NB4 (cell line): ENCODE data around the gene NEU3.

Experiments
- DNase-seq: peaks from one replicate; pipeline ENCODE4 v3.0.0; 2010; ENCODE audit warnings: low read depth
- H3K4me3 ChIP-seq: one replicate; pipeline ENCODE4 v1.5.1; 2011; ENCODE audit warnings: mild to moderate bottlenecking, low read depth, low read length, moderate library complexity
- MYC ChIP-seq: IDR thresholded peaks from 2 replicates; pipeline ENCODE4 v1.6.1; 2011; ENCODE audit warnings: low read depth, low read length
- POLR2A ChIP-seq: IDR thresholded peaks from 2 replicates; pipeline ENCODE4 v1.6.1; 2011; ENCODE audit warnings: mild to moderate bottlenecking; ENCODE audit not compliant: insufficient read length; ENCODE audit errors: extremely low read depth
- TF ChIP-seq, protein P1 (sequence below): IDR thresholded peaks from one replicate; pipeline ENCODE4 v1.5.1; 2012; ENCODE audit warnings: low read depth, low read length
- TF ChIP-seq, protein P2 (sequence below): IDR thresholded peaks from 2 replicates; pipeline ENCODE4 v1.6.1; 2011; ENCODE audit warnings: low read depth, low read length

The NEU3 gene

DNA sequence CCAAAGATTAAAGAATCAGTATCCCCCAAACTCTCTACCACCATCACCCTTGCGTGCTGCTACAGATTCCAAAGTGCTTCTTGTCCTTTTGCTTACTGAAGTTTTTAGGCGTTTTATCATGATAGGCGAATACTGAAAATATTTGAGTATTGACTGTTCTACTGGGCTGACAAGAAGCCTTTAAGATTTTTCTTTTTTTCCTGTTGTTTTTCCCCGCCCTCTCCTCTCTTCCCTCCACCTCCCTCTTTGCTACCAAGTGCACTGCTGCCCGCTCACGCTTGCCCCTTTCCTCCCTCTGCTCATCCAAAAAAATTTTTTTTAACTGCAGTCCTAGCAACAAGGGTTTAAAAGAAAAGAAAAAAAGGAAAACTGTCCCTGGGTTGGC, 39.0 kb upstream of the NEU3 start:
- H3K4me3 ChIP-seq = peak overlapping the region; percentile 89
- no peak for TF ChIP-seq MYC
- TF ChIP-seq, protein P1, sequence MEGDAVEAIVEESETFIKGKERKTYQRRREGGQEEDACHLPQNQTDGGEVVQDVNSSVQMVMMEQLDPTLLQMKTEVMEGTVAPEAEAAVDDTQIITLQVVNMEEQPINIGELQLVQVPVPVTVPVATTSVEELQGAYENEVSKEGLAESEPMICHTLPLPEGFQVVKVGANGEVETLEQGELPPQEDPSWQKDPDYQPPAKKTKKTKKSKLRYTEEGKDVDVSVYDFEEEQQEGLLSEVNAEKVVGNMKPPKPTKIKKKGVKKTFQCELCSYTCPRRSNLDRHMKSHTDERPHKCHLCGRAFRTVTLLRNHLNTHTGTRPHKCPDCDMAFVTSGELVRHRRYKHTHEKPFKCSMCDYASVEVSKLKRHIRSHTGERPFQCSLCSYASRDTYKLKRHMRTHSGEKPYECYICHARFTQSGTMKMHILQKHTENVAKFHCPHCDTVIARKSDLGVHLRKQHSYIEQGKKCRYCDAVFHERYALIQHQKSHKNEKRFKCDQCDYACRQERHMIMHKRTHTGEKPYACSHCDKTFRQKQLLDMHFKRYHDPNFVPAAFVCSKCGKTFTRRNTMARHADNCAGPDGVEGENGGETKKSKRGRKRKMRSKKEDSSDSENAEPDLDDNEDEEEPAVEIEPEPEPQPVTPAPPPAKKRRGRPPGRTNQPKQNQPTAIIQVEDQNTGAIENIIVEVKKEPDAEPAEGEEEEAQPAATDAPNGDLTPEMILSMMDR = no peak
- TF ChIP-seq POLR2A = no peak
- TF ChIP-seq, protein P2, sequence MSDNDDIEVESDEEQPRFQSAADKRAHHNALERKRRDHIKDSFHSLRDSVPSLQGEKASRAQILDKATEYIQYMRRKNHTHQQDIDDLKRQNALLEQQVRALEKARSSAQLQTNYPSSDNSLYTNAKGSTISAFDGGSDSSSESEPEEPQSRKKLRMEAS = no peak
- peak; percentile 15 for DNase-seq

DNA sequence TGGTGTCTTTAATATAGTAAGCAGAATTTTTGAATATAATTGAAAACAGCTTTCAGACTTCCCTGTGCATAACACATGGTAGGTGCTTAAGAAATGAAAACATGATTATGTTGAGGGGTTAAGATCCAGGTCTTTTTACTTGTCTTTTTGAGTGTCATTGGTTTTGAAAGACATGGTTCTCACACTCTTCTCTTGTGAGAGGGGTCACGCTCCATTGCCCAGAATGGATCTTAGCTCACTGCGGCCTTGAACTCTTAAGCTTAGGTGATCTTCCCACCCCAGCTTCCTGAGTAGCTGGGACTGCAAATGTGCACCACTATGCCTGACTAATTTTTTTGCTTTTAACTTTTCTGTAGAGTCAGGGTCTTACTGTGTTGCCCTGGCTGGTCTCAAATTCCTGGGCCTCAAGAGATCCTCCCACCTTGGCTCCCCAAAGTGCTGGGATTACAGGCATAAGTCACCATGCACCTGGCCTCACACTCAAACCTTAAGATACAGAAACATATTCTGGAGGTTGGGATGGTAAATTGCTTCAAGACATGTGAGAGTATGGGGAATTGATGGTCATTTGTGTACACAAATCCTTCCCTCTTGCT, 38.3 kb upstream of the NEU3 start:
- peak overlapping the region; percentile 89 for H3K4me3 ChIP-seq
- TF ChIP-seq, protein P1 = no peak
- no peak for TF ChIP-seq MYC
- DNase-seq = no peak

DNA sequence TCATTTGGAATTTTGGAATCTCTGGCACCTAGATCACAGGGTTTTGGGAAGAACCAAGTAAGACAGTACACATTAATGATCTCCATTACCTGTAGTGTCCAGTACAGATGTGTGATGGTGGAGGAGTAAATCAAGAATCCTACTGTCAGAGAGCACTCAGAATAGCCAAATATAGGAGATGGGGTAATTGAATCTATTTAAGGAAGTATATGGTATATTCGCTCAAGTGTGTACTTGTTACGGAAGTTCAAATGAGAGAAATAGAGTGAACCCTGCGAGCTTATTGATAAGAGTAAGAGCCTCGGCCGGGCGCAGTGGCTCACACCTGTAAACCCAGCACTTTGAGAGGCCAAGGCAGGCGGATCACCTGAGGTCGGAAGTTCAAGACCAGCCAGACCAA, 37.5 kb upstream of the NEU3 start:
- peak overlapping the region; percentile 89 for H3K4me3 ChIP-seq
- DNase-seq = no peak
- TF ChIP-seq, protein P1 = no peak
- TF ChIP-seq, protein P2 = no peak
- TF ChIP-seq POLR2A = no peak
- TF ChIP-seq MYC = no peak

DNA sequence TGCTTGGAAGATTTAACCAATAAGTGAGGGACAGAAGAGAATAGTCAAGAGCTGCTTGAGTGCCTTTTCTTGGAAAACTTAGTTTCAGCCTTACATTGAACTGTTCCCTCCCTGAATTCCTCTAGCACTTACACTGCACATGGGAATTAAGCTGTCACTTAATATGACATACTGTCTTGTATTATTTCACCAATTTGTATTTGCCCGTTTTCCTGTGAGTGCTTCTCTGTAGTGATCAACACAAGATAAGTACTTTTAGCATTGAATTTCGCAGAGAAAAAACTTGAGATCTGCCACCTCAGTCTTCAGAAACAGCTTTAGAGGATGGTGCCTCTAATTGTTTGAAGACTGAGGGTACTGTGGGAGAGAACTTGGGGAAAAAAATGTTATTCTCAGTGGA, 36.0 kb upstream of the NEU3 start:
- DNase-seq = no peak
- H3K4me3 ChIP-seq = no peak overlapping the region
- TF ChIP-seq MYC (no peak), POLR2A (no peak)
- TF ChIP-seq, protein P2 = no peak
- TF ChIP-seq, protein P1 = no peak

DNA sequence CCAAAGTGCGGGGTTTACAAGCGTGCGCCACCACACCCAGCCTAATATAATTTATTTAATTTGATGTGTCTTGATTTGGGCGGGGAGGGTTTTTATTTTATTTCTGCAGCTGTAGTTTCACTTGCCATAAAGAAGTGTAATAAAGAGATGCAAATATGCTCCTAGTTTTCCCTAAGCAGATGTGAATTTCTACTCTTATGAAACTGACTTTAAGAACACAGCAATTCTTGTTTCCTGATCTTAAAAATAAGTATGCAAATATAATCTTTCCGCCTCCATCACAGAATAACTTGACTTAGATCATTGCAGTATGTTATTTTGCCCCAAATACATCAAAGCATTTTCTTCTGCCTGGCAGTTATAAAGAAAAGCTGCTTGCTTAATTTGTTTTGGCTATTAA, 35.3 kb upstream of the NEU3 start:
- TF ChIP-seq, protein P2 = no peak
- TF ChIP-seq, protein P1 = no peak
- TF ChIP-seq MYC (no peak), POLR2A (no peak)

DNA sequence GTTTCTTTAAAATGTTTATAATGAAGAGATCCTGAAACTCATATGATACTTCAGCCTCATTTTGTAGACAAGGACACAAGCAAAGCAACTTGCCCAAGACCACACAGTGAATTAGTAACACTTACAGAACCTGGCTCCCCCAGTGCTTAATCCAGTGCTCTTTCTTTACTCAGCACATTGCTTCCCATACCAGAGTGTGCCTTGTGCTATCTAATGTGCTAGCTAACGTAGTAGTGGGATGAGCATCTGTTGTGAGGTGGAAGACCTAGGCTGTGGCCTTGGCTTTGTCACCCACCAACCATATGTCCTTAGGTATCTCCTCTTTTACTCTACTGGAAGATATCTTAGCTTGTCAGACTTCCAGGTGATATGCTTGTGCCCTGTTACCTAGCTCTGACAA, 34.5 kb upstream of the NEU3 start:
- TF ChIP-seq, protein P2 = no peak
- TF ChIP-seq POLR2A = no peak
- no peak for TF ChIP-seq MYC
- TF ChIP-seq, protein P1 = no peak
- no peak overlapping the region for H3K4me3 ChIP-seq
- DNase-seq = no peak

More for the DNA sequence above, 35.3 kb upstream of the NEU3 start:
- no peak for DNase-seq
- H3K4me3 ChIP-seq = no peak overlapping the region
